Naive B cell (primary cell): ENCODE data around the gene WSCD1. TPM values are rescaled to one million over a fixed set of nuclear protein-coding genes. Genes with fewer than 3 reads are reported as not detected.
A peak's percentile ranks its signal among the peaks of the same experiment; 100 is the strongest.

Source experiments
- ATAC-seq, 2 donors: fragments of 150-1000 bp; cut with Tn5 transposase; 2 replicates each; pipeline ENCODE4 v1.10.0; 2021; ENCODE audit warnings: low read depth in 2 of 2, mild to moderate bottlenecking in 2 of 2, moderate library complexity in 2 of 2
- DNase-seq: peaks from one replicate; pipeline ENCODE4 v3.0.0; 2022
- H3K27ac Mint-ChIP-seq, 6 donors: one replicate each; pipeline ENCODE4 v1.8.0; 2020 to 2022; ENCODE audit warnings: mild to moderate bottlenecking in 6 of 6, mixed read lengths in 6 of 6, moderate library complexity in 5 of 6, inconsistent platforms in 2 of 6
- H3K27me3 Mint-ChIP-seq, 3 donors: one replicate each; pipeline ENCODE4 v1.8.0; 2021 to 2022; ENCODE audit warnings: mixed read lengths in 3 of 3, mild to moderate bottlenecking in 1 of 3
- H3K36me3 Mint-ChIP-seq, 2 donors: one replicate each; pipeline ENCODE4 v1.8.0; 2020 to 2022; ENCODE audit warnings: mixed read lengths in 2 of 2, inconsistent platforms in 1 of 2, mild to moderate bottlenecking in 1 of 2
- H3K4me1 Mint-ChIP-seq, 3 donors: one replicate each; pipeline ENCODE4 v1.8.0; 2020 to 2022; ENCODE audit warnings: mixed read lengths in 3 of 3, inconsistent platforms in 1 of 3, mild to moderate bottlenecking in 1 of 3, moderate library complexity in 1 of 3
- H3K4me3 Mint-ChIP-seq, 8 donors: one replicate each; pipeline ENCODE4 v1.8.0; 2020 to 2022; ENCODE audit warnings: mild to moderate bottlenecking in 8 of 8, mixed read lengths in 8 of 8, moderate library complexity in 8 of 8, inconsistent platforms in 2 of 8
- H3K9me3 Mint-ChIP-seq, 7 donors: one replicate each; pipeline ENCODE4 v1.8.0; 2020 to 2022; ENCODE audit warnings: mixed read lengths in 7 of 7, mild to moderate bottlenecking in 5 of 7, inconsistent platforms in 2 of 7, moderate library complexity in 1 of 7
- polyA plus RNA-seq, 6 donors: library from polyadenylated mRNA; unstranded; fragments of 300-500 nt; fragmentation: Illumina TruSeq; gene quantifications; one replicate each; pipeline ENCODE4 v1.2.3, GENCODE V29; 2021; ENCODE audit warnings: low read depth in 6 of 6

The WSCD1 gene
- polyA plus RNA-seq, 6 donors from 2014 or later = not detected

DNA sequence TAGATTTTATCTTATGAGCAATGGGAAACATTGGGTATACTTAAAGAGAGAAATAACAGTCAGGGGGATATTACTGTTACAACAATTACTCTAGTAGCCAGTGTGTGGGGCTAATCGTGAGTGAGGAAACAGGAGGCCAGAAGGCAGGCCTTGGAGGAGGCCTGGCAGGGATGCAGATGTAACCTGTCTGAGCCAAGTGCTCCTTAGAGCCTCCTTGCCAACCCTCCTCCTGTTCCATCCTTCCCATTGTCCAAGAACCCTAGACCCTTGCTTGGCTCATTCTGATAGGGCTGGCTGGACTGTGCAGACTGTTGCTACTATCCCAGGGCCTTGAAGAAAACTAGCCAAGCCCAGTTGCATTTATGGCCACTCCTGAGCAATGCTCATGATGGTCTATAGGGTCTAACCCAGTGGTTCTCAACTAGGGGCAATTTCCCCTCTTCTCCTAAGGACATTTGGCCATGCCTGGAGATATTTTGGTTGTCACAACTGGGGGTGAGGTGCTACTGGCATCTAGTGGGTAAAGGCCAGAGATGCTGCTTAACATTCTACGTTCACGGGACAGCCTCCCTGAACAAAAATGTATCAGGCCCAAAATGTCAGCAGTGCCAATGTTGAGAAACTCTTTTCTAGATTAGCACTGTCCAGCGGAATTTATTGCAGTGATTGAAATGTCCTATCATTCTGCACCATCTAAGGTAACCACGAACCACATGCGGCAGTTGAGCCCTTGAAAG lies 24.4 kb upstream of the WSCD1 start:
- H3K36me3 Mint-ChIP-seq = no peaks in the 10 kb centered on the region
- H3K27me3 Mint-ChIP-seq = peaks cover 0 to 5% (median 5%) of the 10 kb centered on the region in 3 donors
- no peak overlapping the region for H3K27ac Mint-ChIP-seq
- H3K4me3 Mint-ChIP-seq = no peak overlapping the region
- DNase-seq (no peak), ATAC-seq (no peak)
- H3K4me1 Mint-ChIP-seq = no peaks in the 10 kb centered on the region
- H3K9me3 Mint-ChIP-seq = no peaks in the 10 kb centered on the region

DNA sequence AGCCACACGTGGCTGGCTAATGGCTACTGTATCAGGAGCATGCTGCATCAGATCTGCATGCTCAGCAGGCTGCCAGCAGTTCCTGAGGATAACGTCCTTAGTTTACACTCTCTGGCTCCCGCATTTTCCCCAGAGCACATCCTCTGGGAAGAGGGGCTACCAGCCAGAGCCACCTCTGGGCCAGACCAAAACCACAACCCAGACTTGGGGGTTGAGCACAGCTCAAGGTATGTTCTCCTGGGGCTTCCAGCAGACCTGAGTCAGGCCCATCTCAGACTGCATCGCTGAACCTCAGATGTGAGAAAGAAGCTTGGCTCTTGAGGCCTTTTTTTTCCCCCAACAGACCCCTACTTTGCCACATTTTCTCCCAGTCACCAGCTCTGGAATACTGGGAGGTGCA lies 23.7 kb upstream of the WSCD1 start:
- Mint-ChIP-seq H3K36me3 (no peaks in the 10 kb centered on the region), H3K27ac (no peak overlapping the region), H3K9me3 (no peaks in the 10 kb centered on the region), H3K4me1 (no peaks in the 10 kb centered on the region), H3K27me3 (peaks cover 2 to 9% (median 5%) of the 10 kb centered on the region in 3 donors), H3K4me3 (no peak overlapping the region)
- DNase-seq (no peak), ATAC-seq (no peak)

DNA sequence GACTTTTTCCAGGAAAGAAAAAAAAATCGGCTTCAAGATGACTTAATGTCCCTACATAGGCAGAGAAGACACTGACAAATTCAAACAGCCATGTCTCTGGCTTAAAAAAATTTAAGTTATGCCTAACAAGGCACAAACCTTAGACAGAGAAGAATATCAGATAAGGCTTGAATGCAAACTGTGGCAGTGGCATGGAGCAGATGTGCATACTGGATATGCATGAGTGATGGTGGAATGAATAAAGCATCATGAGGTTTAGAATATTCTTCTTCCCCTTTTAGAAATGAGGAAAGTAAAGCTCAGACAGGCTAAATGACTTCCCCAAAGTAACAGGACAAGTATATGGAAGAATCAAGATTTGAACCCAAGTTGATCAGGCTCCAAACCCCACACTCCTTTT lies 23.2 kb upstream of the WSCD1 start:
- DNase-seq = no peak
- no peaks in the 10 kb centered on the region for H3K9me3 Mint-ChIP-seq
- ATAC-seq = no peak
- H3K36me3 Mint-ChIP-seq = no peaks in the 10 kb centered on the region
- no peak overlapping the region for H3K27ac Mint-ChIP-seq
- H3K4me1 Mint-ChIP-seq = no peaks in the 10 kb centered on the region
- H3K4me3 Mint-ChIP-seq = no peak overlapping the region
- H3K27me3 Mint-ChIP-seq = peaks cover 7 to 9% (median 9%) of the 10 kb centered on the region in 3 donors

DNA sequence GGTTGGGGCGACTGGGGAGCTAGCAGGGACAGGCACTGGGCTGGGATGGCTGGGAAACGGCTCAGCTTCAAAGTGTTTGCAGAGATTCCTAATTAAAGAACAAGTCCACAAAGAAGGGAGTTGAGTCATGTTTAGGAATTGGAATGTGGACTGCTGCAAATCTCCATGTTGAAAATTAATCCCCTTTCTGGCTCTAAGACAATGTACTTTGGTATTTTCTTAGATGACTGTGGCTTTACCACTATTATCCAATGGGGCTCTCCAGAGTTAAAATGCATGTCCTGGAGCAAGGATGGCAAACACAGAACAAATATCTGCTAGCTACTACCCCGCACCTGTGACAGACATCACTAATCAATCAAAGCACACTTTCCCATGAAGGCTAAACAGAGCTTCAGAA lies 22.2 kb upstream of the WSCD1 start:
- Mint-ChIP-seq H3K4me3 (no peak overlapping the region), H3K4me1 (no peaks in the 10 kb centered on the region), H3K27ac (peak overlapping the region in 1 of 6 donors; percentile 79), H3K9me3 (no peaks in the 10 kb centered on the region), H3K27me3 (peaks cover 6 to 20% (median 8%) of the 10 kb centered on the region in 3 donors), H3K36me3 (no peaks in the 10 kb centered on the region)
- no peak for ATAC-seq
- DNase-seq = no peak

DNA sequence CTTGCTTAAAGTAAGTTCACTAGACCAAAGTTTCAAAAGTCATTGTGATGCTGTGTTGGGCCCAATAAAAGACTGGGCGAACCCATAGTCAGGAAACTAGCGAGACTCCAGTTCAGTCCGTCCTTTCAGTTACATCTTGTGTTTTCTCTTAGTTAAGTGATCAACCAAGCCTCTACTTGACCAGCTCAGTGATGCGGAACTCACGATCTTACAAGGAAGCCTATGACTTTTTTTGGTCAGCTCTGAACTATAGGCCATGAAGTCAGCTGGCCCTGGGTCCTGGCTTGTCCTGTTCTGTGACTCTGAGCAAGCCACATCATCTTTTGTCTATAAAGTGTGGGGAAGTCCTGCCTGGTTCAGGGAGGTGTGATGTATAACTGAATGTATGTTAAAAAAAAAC lies 21.7 kb upstream of the WSCD1 start:
- DNase-seq (no peak), ATAC-seq (no peak)
- Mint-ChIP-seq H3K9me3 (no peaks in the 10 kb centered on the region), H3K4me3 (no peak overlapping the region), H3K27me3 (peaks cover 11 to 23% (median 12%) of the 10 kb centered on the region in 3 donors), H3K4me1 (no peaks in the 10 kb centered on the region), H3K27ac (no peak overlapping the region), H3K36me3 (no peaks in the 10 kb centered on the region)

DNA sequence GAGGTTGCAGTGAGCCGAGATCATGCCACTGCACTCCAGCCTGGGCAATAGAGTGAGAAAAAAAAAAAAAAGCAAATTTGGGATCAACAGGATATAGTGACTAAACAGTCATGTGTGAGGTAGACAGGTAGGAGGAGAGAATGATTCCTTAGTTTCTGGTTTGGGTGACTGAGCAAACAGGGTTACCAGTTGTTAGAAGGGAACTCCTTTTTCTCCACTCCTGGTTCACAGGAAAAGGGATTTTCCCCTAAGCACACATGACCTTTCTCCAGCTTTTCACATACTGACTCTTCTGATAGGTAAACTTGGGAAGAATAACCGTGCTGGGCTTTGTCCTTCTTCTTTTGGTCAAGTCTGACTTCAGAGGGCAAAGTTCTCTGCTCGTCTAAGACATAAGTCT lies 17.3 kb upstream of the WSCD1 start:
- no peak overlapping the region for H3K4me3 Mint-ChIP-seq
- ATAC-seq = no peak
- peaks cover 16 to 43% (median 36%) of the 10 kb centered on the region in 3 donors for H3K27me3 Mint-ChIP-seq
- no peaks in the 10 kb centered on the region for H3K36me3 Mint-ChIP-seq
- no peak for DNase-seq
- no peaks in the 10 kb centered on the region for H3K4me1 Mint-ChIP-seq
- no peak overlapping the region for H3K27ac Mint-ChIP-seq
- no peaks in the 10 kb centered on the region for H3K9me3 Mint-ChIP-seq

DNA sequence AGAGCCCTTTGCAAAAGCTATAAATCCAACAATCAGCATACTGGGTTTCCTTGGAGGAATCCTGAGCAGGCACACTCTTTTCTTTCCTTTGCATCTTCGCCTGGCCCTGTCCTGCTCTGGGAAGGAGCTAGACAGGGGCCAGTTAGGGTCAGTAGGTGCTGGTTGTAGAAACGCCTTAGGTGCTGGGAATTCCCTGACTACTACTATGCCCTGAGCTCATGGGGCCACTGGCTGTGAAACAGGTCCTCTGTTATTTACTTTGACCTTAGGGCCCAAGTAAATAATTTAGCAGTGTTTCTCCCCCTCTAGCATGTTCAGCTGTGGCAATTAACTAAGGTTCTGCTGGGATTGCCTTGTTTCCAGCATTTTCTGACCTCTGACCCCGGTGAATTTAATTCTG lies 15.8 kb upstream of the WSCD1 start:
- Mint-ChIP-seq H3K9me3 (no peaks in the 10 kb centered on the region), H3K4me3 (no peak overlapping the region), H3K4me1 (no peaks in the 10 kb centered on the region), H3K36me3 (no peaks in the 10 kb centered on the region), H3K27me3 (peaks cover 19 to 50% (median 40%) of the 10 kb centered on the region in 3 donors), H3K27ac (no peak overlapping the region)
- no peak for DNase-seq
- no peak for ATAC-seq

DNA sequence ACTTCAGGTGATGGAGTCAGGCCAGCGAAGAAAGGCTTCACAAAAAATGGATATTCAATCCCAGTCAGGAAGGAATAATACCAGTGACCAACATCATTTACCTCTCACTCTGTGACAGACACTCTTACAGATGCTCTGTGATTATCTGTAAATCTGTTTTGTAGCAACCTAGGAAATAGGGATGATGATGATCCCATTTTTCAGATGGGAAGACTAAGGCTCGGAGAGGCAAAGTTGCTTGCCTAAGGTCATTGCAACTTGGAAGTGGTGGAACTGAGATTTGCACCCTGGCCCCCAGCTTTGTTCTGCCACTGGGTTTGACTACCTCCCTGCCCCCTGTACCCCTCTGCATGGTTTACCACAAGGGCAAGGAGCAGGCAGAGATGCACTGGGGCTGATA lies 14.1 kb upstream of the WSCD1 start:
- H3K4me3 Mint-ChIP-seq = no peak overlapping the region

DNA sequence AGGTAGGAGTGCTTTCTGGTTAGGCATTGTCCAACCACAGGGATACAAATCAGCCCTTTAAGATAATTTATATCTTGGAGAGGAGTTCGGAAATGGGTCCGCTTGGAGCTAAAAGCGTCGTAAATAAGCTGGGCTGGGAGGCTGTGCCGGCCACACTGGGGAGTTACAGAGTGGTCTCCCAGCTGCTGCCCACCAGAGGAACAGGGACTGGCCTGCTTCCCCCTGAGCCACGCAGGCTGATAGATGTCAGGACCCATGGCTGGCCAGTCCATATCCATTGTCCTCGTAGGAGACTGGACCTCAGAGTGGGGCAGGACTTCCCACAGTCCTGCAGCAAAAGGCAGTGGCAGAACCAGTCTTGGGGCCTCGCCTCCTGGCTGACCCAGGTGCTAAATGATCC lies 12.6 kb upstream of the WSCD1 start:
- no peaks in the 10 kb centered on the region for H3K9me3 Mint-ChIP-seq
- ATAC-seq (no peak), DNase-seq (no peak)
- H3K4me3 Mint-ChIP-seq = no peak overlapping the region
- H3K27me3 Mint-ChIP-seq = peaks cover 15 to 61% (median 37%) of the 10 kb centered on the region in 3 donors
- H3K4me1 Mint-ChIP-seq = no peaks in the 10 kb centered on the region
- no peak overlapping the region for H3K27ac Mint-ChIP-seq
- H3K36me3 Mint-ChIP-seq = no peaks in the 10 kb centered on the region

More for the DNA sequence above, 14.1 kb upstream of the WSCD1 start:
- no peak for DNase-seq
- no peaks in the 10 kb centered on the region for H3K4me1 Mint-ChIP-seq
- H3K27ac Mint-ChIP-seq = no peak overlapping the region
- peaks cover 17 to 61% (median 40%) of the 10 kb centered on the region in 3 donors for H3K27me3 Mint-ChIP-seq
- no peak for ATAC-seq
- no peaks in the 10 kb centered on the region for H3K9me3 Mint-ChIP-seq
- H3K36me3 Mint-ChIP-seq = no peaks in the 10 kb centered on the region

DNA sequence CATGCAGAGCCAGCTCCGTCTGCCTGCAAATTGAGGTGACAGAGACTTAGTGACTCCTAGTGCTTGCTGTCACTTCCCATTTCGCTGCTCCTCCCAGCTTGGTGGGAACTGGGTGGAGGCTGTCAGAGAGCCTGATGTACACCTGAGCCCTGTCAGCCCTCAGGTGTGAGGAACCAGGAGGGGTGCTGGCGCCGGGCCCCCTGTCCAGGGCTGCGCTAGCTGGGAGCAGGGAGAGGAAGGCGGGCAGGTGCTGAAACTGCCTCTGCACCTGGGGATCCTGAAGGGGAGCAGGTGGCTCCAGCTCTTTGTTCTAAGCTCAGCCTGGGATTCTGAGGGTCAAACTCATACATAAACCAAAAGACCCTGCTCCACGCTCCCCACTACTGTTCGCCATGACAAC lies 10.8 kb upstream of the WSCD1 start:
- no peaks in the 10 kb centered on the region for H3K9me3 Mint-ChIP-seq
- ATAC-seq (no peak), DNase-seq (no peak)
- H3K27me3 Mint-ChIP-seq = peaks cover 11 to 71% (median 50%) of the 10 kb centered on the region in 3 donors
- H3K4me1 Mint-ChIP-seq = no peaks in the 10 kb centered on the region
- H3K4me3 Mint-ChIP-seq = no peak overlapping the region
- H3K27ac Mint-ChIP-seq = no peak overlapping the region
- no peaks in the 10 kb centered on the region for H3K36me3 Mint-ChIP-seq

DNA sequence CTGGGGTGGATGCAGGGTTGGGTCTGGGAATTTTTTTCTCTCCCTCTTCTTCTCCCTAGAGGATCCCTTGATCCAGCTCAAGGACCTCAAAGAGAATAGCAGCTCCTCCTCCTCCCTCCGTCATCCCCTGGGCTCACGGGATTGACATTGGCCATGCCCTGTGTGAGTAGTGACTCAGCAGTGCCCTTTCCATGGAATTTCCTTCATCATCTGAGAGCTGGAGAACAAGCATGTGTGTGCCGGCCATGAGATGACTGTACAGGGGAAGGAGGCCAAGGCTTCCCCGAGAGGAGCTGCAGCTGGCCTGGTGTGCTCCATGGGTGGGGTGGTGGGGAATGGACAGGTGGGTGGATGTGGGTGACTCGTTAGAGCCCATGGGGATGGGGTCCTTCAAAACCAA lies 8.9 kb upstream of the WSCD1 start:
- DNase-seq (no peak), ATAC-seq (no peak)
- H3K9me3 Mint-ChIP-seq = no peaks in the 10 kb centered on the region
- H3K4me3 Mint-ChIP-seq = no peak overlapping the region
- no peak overlapping the region for H3K27ac Mint-ChIP-seq
- no peaks in the 10 kb centered on the region for H3K4me1 Mint-ChIP-seq
- peaks cover 21 to 67% (median 47%) of the 10 kb centered on the region in 3 donors for H3K27me3 Mint-ChIP-seq
- no peaks in the 10 kb centered on the region for H3K36me3 Mint-ChIP-seq

DNA sequence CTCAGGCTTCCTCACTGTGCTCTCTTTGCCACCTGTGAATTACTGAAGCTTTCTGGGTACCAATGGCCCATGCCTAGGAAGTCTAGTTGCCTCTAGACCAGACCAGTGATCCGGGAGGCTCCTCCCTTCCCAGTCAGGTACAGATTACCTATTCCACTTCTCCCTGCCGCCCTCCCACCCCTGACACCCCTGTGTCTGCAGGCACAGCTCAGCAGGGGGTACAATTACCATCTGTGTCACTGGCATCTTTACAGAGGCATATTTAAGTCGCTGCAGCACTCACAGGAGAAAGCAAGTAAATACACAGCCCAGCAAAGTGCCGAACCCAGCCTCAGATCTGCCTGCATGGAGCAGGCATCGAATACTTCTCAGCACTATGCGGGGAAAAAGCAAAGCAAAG lies 5.3 kb upstream of the WSCD1 start:
- Mint-ChIP-seq H3K27ac (no peak overlapping the region), H3K9me3 (peaks cover 0 to 2% (median 0%) of the 10 kb centered on the region in 7 donors), H3K4me1 (peaks cover 6 to 12% (median 11%) of the 10 kb centered on the region in 3 donors), H3K27me3 (peaks cover 48 to 84% (median 68%) of the 10 kb centered on the region in 3 donors), H3K36me3 (peaks cover 0 to 9% of the 10 kb centered on the region in 2 donors), H3K4me3 (no peak overlapping the region)
- ATAC-seq (no peak), DNase-seq (no peak)

DNA sequence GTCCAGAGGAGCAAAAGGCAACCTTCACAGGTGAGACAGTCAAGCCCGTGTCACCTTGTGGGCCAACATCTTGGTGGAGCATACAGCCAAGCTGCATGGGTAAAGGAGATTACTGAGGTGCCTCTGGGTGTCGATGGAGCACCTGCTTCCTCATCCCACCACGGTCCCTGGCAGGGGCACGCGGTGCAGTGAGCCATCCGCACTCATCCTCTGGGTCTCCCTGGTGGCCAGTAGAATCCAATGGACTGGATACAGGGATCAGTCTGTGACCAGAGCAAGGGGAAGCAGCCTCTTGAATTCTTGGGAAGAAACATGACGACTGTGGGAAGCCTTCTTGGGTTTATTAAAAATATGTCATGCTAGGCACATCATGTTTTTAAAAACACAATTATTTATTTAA lies 4.8 kb upstream of the WSCD1 start:
- DNase-seq = no peak
- H3K4me1 Mint-ChIP-seq = peaks cover 9 to 14% (median 13%) of the 10 kb centered on the region in 3 donors
- peaks cover 0 to 13% of the 10 kb centered on the region in 2 donors for H3K36me3 Mint-ChIP-seq
- H3K4me3 Mint-ChIP-seq = no peak overlapping the region
- peaks cover 0 to 2% (median 0%) of the 10 kb centered on the region in 7 donors for H3K9me3 Mint-ChIP-seq
- no peak for ATAC-seq
- no peak overlapping the region for H3K27ac Mint-ChIP-seq
- peaks cover 49 to 84% (median 71%) of the 10 kb centered on the region in 3 donors for H3K27me3 Mint-ChIP-seq

DNA sequence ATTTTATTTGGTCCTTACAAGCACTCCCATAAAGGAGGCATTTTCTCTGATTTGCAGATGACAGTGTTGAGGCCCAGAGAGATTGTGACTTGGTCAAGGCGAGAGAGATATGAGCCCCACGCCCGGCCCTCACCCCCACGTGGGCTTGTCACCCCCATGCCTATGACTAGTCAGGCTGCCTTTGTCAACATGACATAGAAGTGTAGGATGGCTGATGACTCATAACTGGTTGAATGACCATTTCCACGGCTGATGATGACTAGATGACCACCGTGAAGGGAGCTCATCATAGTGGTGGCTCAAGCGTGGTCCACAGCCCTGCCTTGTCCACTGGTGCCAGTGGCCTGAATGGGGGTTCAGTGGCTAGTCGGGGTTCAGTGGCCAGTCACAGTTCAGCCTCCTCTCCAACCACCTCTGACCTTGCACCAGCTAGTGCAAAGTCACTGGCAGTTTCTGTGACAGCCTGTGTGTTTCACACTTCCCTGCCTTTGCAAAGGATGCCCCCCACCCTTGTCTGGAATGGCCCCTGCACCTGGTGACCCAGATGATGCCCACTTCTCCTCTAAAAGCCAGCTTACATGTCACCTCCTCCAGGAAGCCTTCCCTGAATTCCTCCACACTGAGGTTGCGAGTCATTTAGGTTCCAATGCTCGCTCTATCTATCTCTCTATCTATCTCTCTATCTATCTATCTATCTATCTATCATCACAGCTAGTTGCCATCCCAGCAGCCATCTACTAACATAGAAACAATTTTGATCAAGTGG lies 3.8 kb upstream of the WSCD1 start:
- Mint-ChIP-seq H3K36me3 (peaks cover 0 to 13% of the 10 kb centered on the region in 2 donors), H3K4me1 (peaks cover 13 to 19% (median 14%) of the 10 kb centered on the region in 3 donors), H3K27ac (no peak overlapping the region), H3K27me3 (peaks cover 53 to 84% (median 76%) of the 10 kb centered on the region in 3 donors), H3K9me3 (peaks cover 0 to 2% (median 0%) of the 10 kb centered on the region in 7 donors), H3K4me3 (no peak overlapping the region)
- DNase-seq = no peak
- no peak for ATAC-seq
